Loucy (cell line): Measurements from ENCODE around the gene ACTR10.

ENCODE experiments used
- H2AFZ ChIP-seq: fragments of 200-600 bp; sonication (generic); 2 replicates; pipeline ENCODE4 v1.6.0; 2016; ENCODE audit warnings: antibody characterized with exemption, mild to moderate bottlenecking, low read length, moderate library complexity
- H3F3A ChIP-seq: fragments of 200-600 bp; 2 replicates; pipeline ENCODE4 v1.6.0; 2016; ENCODE audit warnings: antibody characterized with exemption, low read depth, mild to moderate bottlenecking
- H3K27me3 ChIP-seq: fragments of 200-600 bp; sonication (generic); 2 replicates; pipeline ENCODE4 v1.6.1; 2014; ENCODE audit warnings: low read length, mild to moderate bottlenecking; ENCODE audit not compliant: insufficient read depth, poor library complexity, severe bottlenecking
- H3K36me3 ChIP-seq: fragments of 200-600 bp; sonication (generic); 2 replicates; pipeline ENCODE4 v1.6.1; 2016; ENCODE audit warnings: low read length; ENCODE audit not compliant: insufficient read depth
- H3K4me1 ChIP-seq: fragments of 200-600 bp; sonication (generic); 2 replicates; pipeline ENCODE4 v1.5.1; 2014; ENCODE audit warnings: low read length, mild to moderate bottlenecking; ENCODE audit not compliant: insufficient read depth, poor library complexity, severe bottlenecking
- H3K4me2 ChIP-seq: fragments of 200-600 bp; sonication (generic); 2 replicates; pipeline ENCODE4 v1.6.0; 2014; ENCODE audit warnings: antibody characterized with exemption, low read length, low read depth, mild to moderate bottlenecking; ENCODE audit not compliant: poor library complexity, severe bottlenecking
- H3K4me3 ChIP-seq: fragments of 200-600 bp; sonication (generic); 2 replicates; pipeline ENCODE4 v1.5.1; 2014; ENCODE audit warnings: low read length, mild to moderate bottlenecking, mixed read lengths; ENCODE audit not compliant: poor library complexity, severe bottlenecking
- H3K79me2 ChIP-seq: fragments of 200-600 bp; sonication (generic); 2 replicates; pipeline ENCODE4 v1.6.1; 2014; ENCODE audit warnings: low read length; ENCODE audit not compliant: insufficient read depth
- H3K9ac ChIP-seq: fragments of 200-600 bp; sonication (generic); 2 replicates; pipeline ENCODE4 v1.6.0; 2014; ENCODE audit warnings: mild to moderate bottlenecking, low read depth, low read length, moderate library complexity; ENCODE audit not compliant: poor library complexity, severe bottlenecking
- H3K9me2 ChIP-seq: fragments of 200-600 bp; sonication (generic); replicated peaks from 2 replicates; pipeline ENCODE4 v1.6.1; 2016; ENCODE audit warnings: low read depth, low read length, mixed read lengths
- H3K9me3 ChIP-seq: fragments of 200-600 bp; sonication (generic); 2 replicates; pipeline ENCODE4 v1.6.1; 2014; ENCODE audit warnings: mild to moderate bottlenecking, antibody characterized with exemption, low read length, low read depth; ENCODE audit not compliant: insufficient read depth
- H4K20me1 ChIP-seq: fragments of 200-600 bp; sonication (generic); 2 replicates; pipeline ENCODE4 v1.6.0; 2014; ENCODE audit warnings: antibody characterized with exemption, low read length, mild to moderate bottlenecking; ENCODE audit not compliant: insufficient read depth, poor library complexity, severe bottlenecking
- EZH2phosphoT487 ChIP-seq: fragments of 200-600 bp; IDR thresholded peaks from 2 replicates; pipeline ENCODE4 v1.6.1; 2018; ENCODE audit warnings: antibody characterized with exemption, mild to moderate bottlenecking, moderate library complexity, borderline replicate concordance
- TF ChIP-seq, protein P1 (sequence below): fragments of 200-600 bp; sonication (generic); conservative IDR thresholded peaks from 2 replicates; pipeline ENCODE4 v1.5.1; 2014; ENCODE audit warnings: mild to moderate bottlenecking, antibody characterized with exemption, low read length

Gene ACTR10

DNA sequence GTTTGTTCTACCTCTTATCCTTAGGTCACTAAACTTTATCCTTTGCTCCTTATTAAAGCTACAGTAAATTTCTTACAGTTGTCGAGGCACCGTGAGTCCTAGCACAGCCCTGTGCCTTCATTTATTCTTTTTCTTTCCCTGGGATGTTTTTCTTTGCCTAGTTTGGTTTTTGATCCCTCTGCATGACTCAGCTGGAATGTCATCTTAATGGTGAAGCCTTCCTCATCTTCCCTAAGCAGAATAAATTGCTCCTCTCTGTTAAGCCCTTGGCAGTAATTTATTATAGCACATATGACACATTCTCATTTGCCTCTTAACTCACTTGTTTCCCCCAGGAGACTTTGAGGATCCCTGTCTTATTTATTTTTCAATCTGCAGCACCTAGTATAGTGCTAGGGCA, 16.6 kb downstream of the ACTR10 start:
- Histone ChIP-seq H3K4me1 (no peaks in the 10 kb centered on the region), H3K36me3 (peaks cover 28% of the 10 kb centered on the region; the same call in 1 of the 2 replicates), H3K9ac (no peak overlapping the region), H3K4me2 (no peak overlapping the region), H3K79me2 (no peaks in the 10 kb centered on the region), H4K20me1 (no peaks in the 10 kb centered on the region), H2AFZ (no peak overlapping the region), H3K27me3 (no peaks in the 10 kb centered on the region), H3F3A (no peaks in the 10 kb centered on the region), H3K9me2 (no peaks in the 10 kb centered on the region), H3K9me3 (no peaks in the 10 kb centered on the region), H3K4me3 (no peak overlapping the region)
- TF ChIP-seq EZH2phosphoT487: no peak
- TF ChIP-seq, protein P1, sequence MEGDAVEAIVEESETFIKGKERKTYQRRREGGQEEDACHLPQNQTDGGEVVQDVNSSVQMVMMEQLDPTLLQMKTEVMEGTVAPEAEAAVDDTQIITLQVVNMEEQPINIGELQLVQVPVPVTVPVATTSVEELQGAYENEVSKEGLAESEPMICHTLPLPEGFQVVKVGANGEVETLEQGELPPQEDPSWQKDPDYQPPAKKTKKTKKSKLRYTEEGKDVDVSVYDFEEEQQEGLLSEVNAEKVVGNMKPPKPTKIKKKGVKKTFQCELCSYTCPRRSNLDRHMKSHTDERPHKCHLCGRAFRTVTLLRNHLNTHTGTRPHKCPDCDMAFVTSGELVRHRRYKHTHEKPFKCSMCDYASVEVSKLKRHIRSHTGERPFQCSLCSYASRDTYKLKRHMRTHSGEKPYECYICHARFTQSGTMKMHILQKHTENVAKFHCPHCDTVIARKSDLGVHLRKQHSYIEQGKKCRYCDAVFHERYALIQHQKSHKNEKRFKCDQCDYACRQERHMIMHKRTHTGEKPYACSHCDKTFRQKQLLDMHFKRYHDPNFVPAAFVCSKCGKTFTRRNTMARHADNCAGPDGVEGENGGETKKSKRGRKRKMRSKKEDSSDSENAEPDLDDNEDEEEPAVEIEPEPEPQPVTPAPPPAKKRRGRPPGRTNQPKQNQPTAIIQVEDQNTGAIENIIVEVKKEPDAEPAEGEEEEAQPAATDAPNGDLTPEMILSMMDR: no peak

DNA sequence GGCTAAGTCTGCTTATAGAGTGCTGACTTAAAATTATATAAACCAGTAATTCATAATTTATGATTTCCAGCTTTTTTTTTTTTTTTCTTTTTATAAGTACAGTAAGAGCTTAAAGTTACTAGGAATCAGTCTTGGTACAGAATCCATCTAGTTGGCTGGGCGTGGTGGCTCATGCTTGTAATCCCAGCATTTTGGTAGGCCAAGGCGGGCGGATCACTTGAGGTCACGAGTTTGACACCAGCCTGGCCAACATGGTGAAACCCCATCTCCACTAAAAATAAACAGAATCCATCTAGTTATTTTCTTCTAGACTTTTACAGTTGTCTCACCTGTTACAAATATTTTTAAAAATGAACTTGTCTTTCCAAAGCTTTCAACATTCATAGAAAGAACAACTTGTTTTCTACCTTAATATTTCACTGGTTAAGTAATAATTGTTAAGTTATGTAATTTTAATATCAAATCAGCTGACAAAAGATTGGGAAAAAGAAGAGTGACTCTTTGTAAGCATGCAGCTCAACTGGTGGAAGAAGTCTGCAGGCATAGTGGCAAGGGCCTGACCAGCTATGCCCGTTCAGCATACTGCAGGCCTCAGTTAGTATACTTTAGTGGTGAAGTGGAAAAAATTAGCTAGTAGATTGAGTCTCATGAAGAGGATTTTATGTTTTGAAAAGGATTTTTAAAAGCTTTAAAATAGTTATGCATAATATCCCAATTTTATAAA, 27.3 kb downstream of the ACTR10 start:
- no peaks in the 10 kb centered on the region for H4K20me1 ChIP-seq
- H2AFZ ChIP-seq: no peak overlapping the region
- H3K36me3 ChIP-seq: no peaks in the 10 kb centered on the region
- no peak overlapping the region for H3K4me2 ChIP-seq
- no peak overlapping the region for H3K9ac ChIP-seq
- H3K27me3 ChIP-seq: no peaks in the 10 kb centered on the region
- H3K4me1 ChIP-seq: no peaks in the 10 kb centered on the region
- TF ChIP-seq, protein P1: no peak
- H3F3A ChIP-seq: no peaks in the 10 kb centered on the region
- no peaks in the 10 kb centered on the region for H3K9me2 ChIP-seq
- no peaks in the 10 kb centered on the region for H3K9me3 ChIP-seq
- H3K79me2 ChIP-seq: no peaks in the 10 kb centered on the region
- no peak overlapping the region for H3K4me3 ChIP-seq

DNA sequence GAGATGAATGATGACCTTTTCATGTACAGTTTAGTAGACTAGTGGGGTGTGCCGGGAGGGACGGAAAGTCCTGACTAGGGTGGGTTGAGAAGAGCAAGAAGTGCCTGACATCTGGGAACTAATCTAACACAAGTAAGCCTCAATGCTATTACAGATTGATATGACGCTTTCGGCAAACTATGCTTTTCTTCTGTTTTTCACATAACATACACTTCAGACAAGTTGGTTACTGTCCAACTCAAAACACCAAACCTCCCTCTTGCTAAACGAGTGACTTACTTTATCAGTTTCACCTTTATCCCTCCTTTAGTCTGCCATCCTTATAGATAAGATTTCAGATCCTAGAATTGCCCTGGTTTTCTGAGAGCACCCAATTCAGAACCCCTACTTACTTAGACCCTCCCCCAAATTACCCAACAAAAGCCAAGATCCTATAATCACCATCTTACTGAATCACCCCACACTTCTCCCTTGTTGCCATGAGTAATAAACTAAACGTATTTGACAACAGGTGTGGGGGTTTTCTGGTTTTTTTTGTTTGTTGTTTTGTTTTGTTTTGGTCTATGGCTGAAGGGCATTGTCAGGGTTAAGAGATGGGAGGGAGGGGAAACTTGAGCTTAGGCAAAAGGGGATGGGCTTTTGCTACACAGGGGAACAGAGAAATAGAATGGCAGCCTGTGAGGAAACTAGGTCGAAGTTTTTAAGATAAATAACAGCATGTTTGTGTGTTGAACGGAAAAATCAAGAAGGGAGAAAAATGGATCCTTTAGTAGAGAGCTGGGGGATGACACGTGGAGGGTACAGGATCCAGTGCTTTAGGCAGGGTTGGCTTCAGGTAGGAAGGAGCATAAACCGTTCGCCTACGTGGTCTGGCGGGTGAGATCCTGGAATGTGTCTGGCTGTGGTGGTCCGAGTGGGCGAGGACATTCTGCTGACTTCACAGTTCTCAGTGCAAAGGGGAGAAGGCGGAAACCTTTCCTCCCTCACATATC, 38.6 kb downstream of the ACTR10 start:
- H3K79me2 ChIP-seq: no peaks in the 10 kb centered on the region
- H3K4me3 ChIP-seq: peak overlapping the region; percentile 91
- H3K9me3 ChIP-seq: no peaks in the 10 kb centered on the region
- no peaks in the 10 kb centered on the region for H3F3A ChIP-seq
- no peak for TF ChIP-seq EZH2phosphoT487
- TF ChIP-seq, protein P1: no peak
- H3K27me3 ChIP-seq: no peaks in the 10 kb centered on the region
- peak overlapping the region; percentile 90 for H3K4me2 ChIP-seq
- peak overlapping the region; percentile 87 for H2AFZ ChIP-seq
- no peaks in the 10 kb centered on the region for H4K20me1 ChIP-seq
- H3K4me1 ChIP-seq: peaks cover 13% of the 10 kb centered on the region
- no peaks in the 10 kb centered on the region for H3K9me2 ChIP-seq
- H3K36me3 ChIP-seq: no peaks in the 10 kb centered on the region
- peak overlapping the region; percentile 86 for H3K9ac ChIP-seq
